Measurements from ENCODE around the gene LSP1. TPM values are rescaled to one million over a fixed set of nuclear protein-coding genes. Genes with fewer than 3 reads are reported as not detected.

LSP1 gene
- total RNA-seq, 2 experiments from 2014 or later, result 232 to 303 TPM

GRCh38 chr11:1922481-1923081 lies 69.7 kb downstream of the LSP1 start:
- no peaks in the 10 kb centered on the region for H3K79me2 ChIP-seq (ENCODE audit: insufficient read depth, low read depth, low read length)
- no peaks in the 10 kb centered on the region for H4K20me1 ChIP-seq (ENCODE audit: insufficient read depth, low read length)
- intact Hi-C loops (cut with micrococcal nuclease; ENCODE audit: unreplicated experiment), result loop anchor here (10.0 kb wide), 1 partner anchor 228 kb away; the partner anchor contains the start of gene KRTAP5-6
- no peak overlapping the region for H3K4me3 ChIP-seq (ENCODE audit: low read depth, low read length, poor library complexity, severe bottlenecking)
- H3K9me2 ChIP-seq (ENCODE audit: insufficient read depth, low read length), result no peaks in the 10 kb centered on the region
- CTCF ChIA-PET (ENCODE audit: unreplicated experiment), result no interaction called here
- DNase-seq (ENCODE audit: low spot score), result no peak
- POLR2A ChIA-PET, result no interaction called here
- no peaks in the 10 kb centered on the region for H3K9me3 ChIP-seq (ENCODE audit: low read length)
- H3K4me1 ChIP-seq (ENCODE audit: insufficient read depth, low read length, poor library complexity, severe bottlenecking), result no peaks in the 10 kb centered on the region
- H3K36me3 ChIP-seq (ENCODE audit: insufficient read depth, low read length), result no peaks in the 10 kb centered on the region
- BruUV-seq (replicated peaks), result no TSS peak
- no peak overlapping the region for H3K27ac ChIP-seq (ENCODE audit: low read depth, low read length, poor library complexity, severe bottlenecking)
- no peak overlapping the region for H2AFZ ChIP-seq (ENCODE audit: low read length)
- no peak overlapping the region for H3K4me2 ChIP-seq (ENCODE audit: low read length)
- no peak for TF ChIP-seq CTCF (conservative IDR thresholded peaks at IDR 0.05; ENCODE audit: low read length)
- no peak for TF ChIP-seq EZH2phosphoT487 (IDR thresholded peaks at IDR 0.05; ENCODE audit: borderline replicate concordance, low read depth, low read length)

GRCh38 chr11:1923201-1923956 lies 70.5 kb downstream of the LSP1 start:
- H3K4me2 ChIP-seq (ENCODE audit: low read length), result no peak overlapping the region
- TF ChIP-seq CTCF (conservative IDR thresholded peaks at IDR 0.05; ENCODE audit: low read length), result no peak
- no peak for TF ChIP-seq EZH2phosphoT487 (IDR thresholded peaks at IDR 0.05; ENCODE audit: borderline replicate concordance, low read depth, low read length)
- no TSS peak for BruUV-seq (replicated peaks)
- H3K9me2 ChIP-seq (ENCODE audit: insufficient read depth, low read length), result no peaks in the 10 kb centered on the region
- no peaks in the 10 kb centered on the region for H3K9me3 ChIP-seq (ENCODE audit: low read length)
- H4K20me1 ChIP-seq (ENCODE audit: insufficient read depth, low read length), result no peaks in the 10 kb centered on the region
- intact Hi-C loops (cut with micrococcal nuclease; ENCODE audit: unreplicated experiment), result loop anchor here (10.0 kb wide), 1 partner anchor 229 kb away; the partner anchor contains the start of gene KRTAP5-6
- H3K4me1 ChIP-seq (ENCODE audit: insufficient read depth, low read length, poor library complexity, severe bottlenecking), result no peaks in the 10 kb centered on the region
- no peaks in the 10 kb centered on the region for H3K36me3 ChIP-seq (ENCODE audit: insufficient read depth, low read length)
- CTCF ChIA-PET (ENCODE audit: unreplicated experiment), result no interaction called here
- H3K79me2 ChIP-seq (ENCODE audit: insufficient read depth, low read depth, low read length), result no peaks in the 10 kb centered on the region
- H3K4me3 ChIP-seq (ENCODE audit: low read depth, low read length, poor library complexity, severe bottlenecking), result no peak overlapping the region
- H3K27ac ChIP-seq (ENCODE audit: low read depth, low read length, poor library complexity, severe bottlenecking), result no peak overlapping the region
- no peak overlapping the region for H2AFZ ChIP-seq (ENCODE audit: low read length)
- POLR2A ChIA-PET, result no interaction called here
- DNase-seq (ENCODE audit: low spot score), result no peak

- Histone ChIP-seq H3K36me3 (ENCODE audit: insufficient read depth, low read length) (no peaks in the 10 kb centered on the region), H3K79me2 (ENCODE audit: insufficient read depth, low read depth, low read length) (no peaks in the 10 kb centered on the region), H3K4me2 (ENCODE audit: low read length) (no peak overlapping the region), H4K20me1 (ENCODE audit: insufficient read depth, low read length) (no peaks in the 10 kb centered on the region), H3K9me2 (ENCODE audit: insufficient read depth, low read length) (no peaks in the 10 kb centered on the region), H2AFZ (ENCODE audit: low read length) (no peak overlapping the region), H3K9me3 (ENCODE audit: low read length) (no peaks in the 10 kb centered on the region), H3K27ac (ENCODE audit: low read depth, low read length, poor library complexity, severe bottlenecking) (no peak overlapping the region), H3K4me3 (ENCODE audit: low read depth, low read length, poor library complexity, severe bottlenecking) (no peak overlapping the region), H3K4me1 (ENCODE audit: insufficient read depth, low read length, poor library complexity, severe bottlenecking) (no peaks in the 10 kb centered on the region)
- intact Hi-C loops (cut with micrococcal nuclease; ENCODE audit: unreplicated experiment), result loop anchor here (10.0 kb wide), 1 partner anchor 229 kb away; the partner anchor contains the start of gene KRTAP5-6
- ChIA-PET CTCF (ENCODE audit: unreplicated experiment) (no interaction called here), POLR2A (no interaction called here)
- BruUV-seq (replicated peaks), result no TSS peak
- DNase-seq (ENCODE audit: low spot score), result no peak
- TF ChIP-seq CTCF (conservative IDR thresholded peaks at IDR 0.05; ENCODE audit: low read length), result no peak
- TF ChIP-seq EZH2phosphoT487 (IDR thresholded peaks at IDR 0.05; ENCODE audit: borderline replicate concordance, low read depth, low read length), result no peak
These were observed 71.3 kb downstream of the LSP1 start for GRCh38 chr11:1924181-1924580.
